Effector CD4-positive, alpha-beta T cell (primary cell): ENCODE measurements around the gene CDK17.

Source experiments
- DNase-seq: peaks from one replicate; pipeline ENCODE4 v3.0.0-alpha.2; 2020

CDK17 gene

DNA sequence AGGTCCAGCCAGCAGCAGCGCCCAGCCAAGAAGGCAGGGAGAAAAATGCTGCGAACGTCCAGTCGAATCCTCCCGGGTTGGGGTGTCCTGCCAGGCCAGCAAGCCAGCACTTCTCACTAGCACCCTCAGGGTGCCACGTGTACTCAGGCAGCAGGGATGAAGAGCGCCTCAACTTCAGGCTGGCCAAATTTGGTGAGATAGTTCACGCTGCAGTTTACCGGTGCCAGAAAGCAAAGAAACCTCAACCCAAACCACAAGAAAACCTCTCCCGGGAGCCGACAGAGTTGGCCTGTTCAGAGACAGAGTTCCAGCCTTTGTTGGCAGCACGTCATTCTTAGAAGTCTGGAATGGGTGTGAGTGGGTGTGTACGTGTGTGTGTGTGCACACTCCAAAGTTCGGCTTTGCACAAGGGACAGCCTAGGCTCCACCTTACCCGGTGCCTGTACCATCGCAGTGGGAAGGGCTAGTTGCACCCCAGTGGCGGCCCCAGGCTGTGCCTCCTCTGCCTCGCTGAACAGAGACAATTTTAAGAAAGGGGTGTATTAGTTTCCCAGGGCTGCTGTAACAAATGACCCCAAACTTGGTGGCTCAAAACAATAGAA is 163.9 kb downstream of the CDK17 start:
- DNase-seq: peak; percentile 25

DNA sequence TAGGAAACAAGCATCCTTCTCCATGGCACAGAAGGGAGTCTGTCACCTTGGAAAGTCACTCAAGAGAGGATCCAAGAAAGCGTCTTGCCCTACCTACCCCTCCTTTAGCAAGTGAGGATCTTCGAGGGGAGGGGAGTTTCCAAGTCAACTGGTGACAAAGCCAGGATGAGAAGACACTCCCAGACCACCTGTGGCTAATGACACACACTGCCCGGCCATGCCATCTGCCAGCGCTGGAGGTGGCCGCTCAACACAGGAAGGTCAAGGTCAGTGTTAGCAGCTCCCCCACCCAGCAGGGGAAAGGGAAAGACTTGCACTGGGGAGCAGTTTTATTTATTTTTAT is 164.8 kb downstream of the CDK17 start:
- no peak for DNase-seq

DNA sequence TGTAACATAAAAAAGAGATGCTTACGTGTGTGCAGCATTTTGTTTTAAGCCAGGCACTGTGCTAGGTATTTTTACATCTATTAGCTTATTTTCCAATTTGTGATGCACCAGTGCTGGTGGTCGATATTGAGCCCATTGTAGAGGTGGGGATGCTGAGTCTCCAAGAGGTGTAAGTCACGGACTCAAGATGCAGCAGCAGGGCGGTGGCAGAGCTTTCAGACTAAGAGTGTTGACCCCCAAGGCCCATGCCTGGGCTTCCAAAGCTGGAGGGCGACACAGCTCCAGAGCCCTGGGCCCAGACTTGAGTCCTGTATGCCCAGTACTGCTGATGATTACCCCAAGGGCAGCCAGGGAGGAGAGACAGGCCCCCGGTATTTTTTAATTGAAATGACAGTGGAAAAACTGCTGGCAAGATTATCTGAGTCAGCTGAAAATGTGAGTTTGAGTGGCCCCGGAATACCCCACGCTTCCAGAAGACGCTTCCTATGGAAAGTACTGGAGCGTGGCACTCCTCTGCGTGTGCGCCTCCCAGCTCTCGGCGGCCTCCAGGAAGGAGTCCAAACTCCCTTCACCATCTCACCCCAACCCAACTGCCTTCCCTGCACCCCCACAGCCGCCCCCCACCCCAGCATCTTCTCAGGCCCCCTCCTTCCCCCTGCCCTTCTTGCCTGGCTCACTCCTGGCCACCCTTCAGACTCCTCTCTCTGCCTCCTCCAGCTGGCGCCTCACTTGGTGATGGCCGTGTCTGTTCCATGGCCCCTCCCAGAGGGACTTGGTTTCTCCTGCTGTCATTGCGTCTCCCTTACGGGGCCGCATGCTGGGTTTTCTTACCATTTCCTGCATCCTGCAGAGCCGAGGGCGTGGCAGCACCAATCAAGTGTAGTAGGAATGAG is 165.4 kb downstream of the CDK17 start:
- DNase-seq: no peak

DNA sequence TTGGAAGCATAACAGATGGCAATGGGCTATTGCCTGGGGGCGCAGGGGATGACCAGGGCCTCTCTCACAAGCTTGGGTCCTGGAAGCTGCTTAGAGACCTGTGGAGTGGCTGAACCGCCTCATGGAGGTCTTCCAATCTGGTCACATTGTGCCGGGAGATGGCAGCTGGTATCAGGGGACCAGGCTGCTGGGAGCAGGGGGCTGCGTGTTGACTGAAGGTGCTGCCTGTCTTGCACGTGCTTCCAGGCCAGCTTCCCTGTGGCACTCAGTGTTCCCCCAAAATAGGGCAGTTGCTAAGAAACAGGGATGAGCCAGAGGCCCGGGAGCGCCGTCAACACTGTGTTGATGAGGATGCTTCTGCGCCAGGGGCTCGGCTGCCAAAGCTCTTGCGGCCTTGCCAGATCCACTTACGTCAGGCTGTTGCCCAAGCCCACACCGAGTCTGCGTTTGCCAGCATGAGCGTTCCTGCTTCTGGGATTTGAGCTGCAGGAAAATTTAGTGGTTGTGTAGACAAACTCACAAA is 166.2 kb downstream of the CDK17 start:
- DNase-seq: no peak

DNA sequence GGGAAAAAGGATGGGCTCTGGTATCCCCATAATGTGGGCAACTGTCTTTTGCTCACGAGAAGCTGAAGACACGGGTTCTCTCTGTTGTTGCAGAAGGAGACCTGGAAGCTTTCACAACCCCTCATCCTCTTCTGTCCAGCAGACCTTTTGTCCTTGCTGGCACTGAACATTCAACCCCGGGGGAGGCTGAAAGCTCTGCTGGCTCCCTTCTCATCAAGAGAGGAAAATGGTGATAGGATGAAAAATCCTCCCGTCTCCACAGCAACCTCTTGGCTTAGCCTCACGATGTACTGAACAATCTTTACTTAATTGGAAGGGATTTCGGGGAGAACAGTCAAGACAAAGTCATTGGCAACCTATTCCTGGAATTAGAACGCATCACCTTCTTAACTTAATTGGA is 167.1 kb downstream of the CDK17 start:
- no peak for DNase-seq

DNA sequence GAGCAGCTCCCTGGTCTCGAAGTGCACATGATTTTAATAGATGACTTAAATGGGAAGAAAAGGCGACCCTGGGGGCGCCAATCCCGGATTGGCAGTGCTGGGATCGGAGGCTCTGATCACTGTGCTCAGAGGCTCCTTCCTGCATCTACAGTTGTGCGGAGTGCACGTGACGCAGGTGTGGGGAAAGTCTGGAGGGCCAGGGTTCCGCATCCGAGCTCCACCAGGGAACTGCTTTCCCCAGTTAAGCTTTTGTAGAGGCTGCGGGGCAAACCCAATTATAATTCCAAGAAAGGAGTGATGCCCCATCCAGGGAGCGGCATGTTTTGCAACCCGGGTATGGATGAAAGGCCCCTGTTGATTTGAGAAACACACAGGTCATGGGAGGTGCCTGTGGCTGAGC is 169.6 kb downstream of the CDK17 start:
- DNase-seq: no peak

DNA sequence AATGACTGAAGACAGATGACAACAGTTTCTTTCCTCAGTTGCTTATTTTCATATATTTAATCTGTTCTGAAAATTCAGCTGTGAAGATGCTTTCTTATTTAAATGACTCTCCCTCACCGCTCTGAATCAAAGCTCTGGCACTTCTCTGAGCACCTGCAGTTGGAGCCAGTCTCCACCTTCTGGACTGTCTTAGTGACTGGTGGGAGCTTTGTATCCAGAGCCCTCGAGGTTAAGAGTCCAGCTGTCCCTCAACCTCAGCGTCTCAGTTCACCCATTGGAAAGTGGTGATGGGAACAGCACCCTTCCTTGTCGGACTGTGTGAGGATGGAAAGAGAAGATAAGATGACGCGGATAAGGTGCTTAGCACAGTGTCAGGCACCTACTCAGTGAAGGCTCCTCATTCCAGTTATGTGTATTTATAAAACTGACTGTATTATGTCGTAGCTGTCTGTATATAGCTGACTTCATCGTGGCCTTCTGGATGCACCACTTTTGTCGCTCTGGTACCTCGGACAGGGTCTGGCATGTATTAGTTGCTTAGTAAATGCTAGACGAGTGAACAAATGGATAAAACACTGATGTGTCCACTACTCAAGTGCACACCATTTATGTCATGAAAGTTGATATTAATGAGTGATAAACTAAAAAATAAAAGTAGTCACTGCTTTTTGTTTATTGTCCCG is 171.5 kb downstream of the CDK17 start:
- no peak for DNase-seq
